Keratinocyte (primary cell): ENCODE measurements around the gene ZCRB1. TPM values are rescaled to one million over a fixed set of nuclear protein-coding genes. Genes with fewer than 3 reads are reported as not detected.

Experiments
- DNase-seq: peaks from one replicate; pipeline ENCODE4 v3.0.0-alpha.2; 2011; ENCODE audit warnings: low read depth, missing footprints, low spot score
- FAIRE-seq: peaks from 2 replicates; lab custom pipeline; 2011; peaks lifted over from hg19 to GRCh38; lab: Jason Lieb, UNC
- H2AFZ ChIP-seq: 2 replicates; pipeline ENCODE4 v1.6.0; 2012; ENCODE audit warnings: low read length, control low read depth, inconsistent platforms; ENCODE audit not compliant: control insufficient read depth
- H3K27ac ChIP-seq: 2 replicates; pipeline ENCODE4 v1.5.1; 2011; ENCODE audit warnings: low read length; ENCODE audit not compliant: control insufficient read depth, insufficient read depth
- H3K27me3 ChIP-seq: 3 replicates; pipeline ENCODE4 v1.6.0; 2011; ENCODE audit warnings: low read length; ENCODE audit not compliant: control insufficient read depth, insufficient read depth; ENCODE audit errors: extremely low read depth
- H3K36me3 ChIP-seq, 2 experiments: 2 replicates in 1 of 2; 3 replicates in 1 of 2; pipeline ENCODE4 v1.5.1; 2011; ENCODE audit warnings: low read length in 2 of 2, mild to moderate bottlenecking in 1 of 2; ENCODE audit not compliant: control insufficient read depth in 2 of 2, insufficient read depth in 2 of 2; ENCODE audit errors: extremely low read depth in 1 of 2
- H3K4me1 ChIP-seq: 3 replicates; pipeline ENCODE4 v1.5.1; 2011; ENCODE audit warnings: low read length; ENCODE audit not compliant: control insufficient read depth, insufficient read depth; ENCODE audit errors: extremely low read depth
- H3K4me2 ChIP-seq: 3 replicates; pipeline ENCODE4 v1.6.0; 2011; ENCODE audit warnings: low read depth, low read length; ENCODE audit not compliant: control insufficient read depth, insufficient read depth; ENCODE audit errors: extremely low read depth
- H3K4me3 ChIP-seq, 3 experiments: fragments of 200-600 bp in 1 of 3; sonication (generic) in 1 of 3; 2 replicates in 2 of 3; 3 replicates in 1 of 3; pipeline ENCODE4 v1.5.1; 2011 to 2016; ENCODE audit warnings: low read length in 3 of 3, mild to moderate bottlenecking in 3 of 3, control low read depth in 2 of 3, inconsistent platforms in 1 of 3, low read depth in 1 of 3, mixed read lengths in 1 of 3, mixed run types in 1 of 3, moderate library complexity in 1 of 3; ENCODE audit not compliant: control insufficient read depth in 2 of 3, insufficient read depth in 2 of 3; ENCODE audit errors: extremely low read depth in 1 of 3
- H3K79me2 ChIP-seq: 2 replicates; pipeline ENCODE4 v1.6.0; 2012; ENCODE audit warnings: low read length; ENCODE audit not compliant: control insufficient read depth, insufficient read depth
- H3K9ac ChIP-seq: 3 replicates; pipeline ENCODE4 v1.6.0; 2011; ENCODE audit warnings: low read length; ENCODE audit not compliant: control insufficient read depth, insufficient read depth; ENCODE audit errors: extremely low read depth
- H3K9me1 ChIP-seq: 3 replicates; pipeline ENCODE4 v1.6.0; 2011; ENCODE audit warnings: low read length; ENCODE audit not compliant: control insufficient read depth, insufficient read depth; ENCODE audit errors: extremely low read depth
- H3K9me3 ChIP-seq: 2 replicates; pipeline ENCODE4 v1.5.1; 2012; ENCODE audit warnings: low read depth, low read length; ENCODE audit not compliant: control insufficient read depth
- H4K20me1 ChIP-seq: 3 replicates; pipeline ENCODE4 v1.6.0; 2011; ENCODE audit warnings: low read length; ENCODE audit not compliant: control insufficient read depth, insufficient read depth; ENCODE audit errors: extremely low read depth
- EZH2 ChIP-seq: IDR thresholded peaks from one replicate; pipeline ENCODE4 v1.6.1; 2012; ENCODE audit warnings: inconsistent platforms, mild to moderate bottlenecking, low read length, moderate library complexity
- dilution Hi-C: fragments of 300-500 bp; cut with MboI; formaldehyde crosslinking; loops from one replicate; pipeline ENCODE4 v1.7.0; 2020; ENCODE audit warnings: low sequenced_read_pairs; ENCODE audit not compliant: extremely low pct_ligation_motif_present
- polyA plus RNA-seq, 5 experiments: library from polyadenylated mRNA; depleted of rRNA in 3 of 5; stranded (reverse) in 3 of 5; stranded (forward) in 1 of 5; unstranded in 1 of 5; fragments of >200 nt; gene quantifications; 1 replicate in 1 of 5; 2 replicates in 3 of 5; 3 replicates in 1 of 5; pipeline versions ENCODE4 v1.2.1 to v1.2.3, GENCODE V29; 2011 to 2012; ENCODE audit warnings: missing spikeins in 2 of 5, low read depth in 1 of 5, low replicate concordance in 1 of 5
- TF ChIP-seq, protein P1 (sequence below), 3 experiments: IDR thresholded peaks in 1 of 3; conservative IDR thresholded peaks in 1 of 3; optimal IDR thresholded peaks in 1 of 3; 2 replicates in 2 of 3; 3 replicates in 1 of 3; pipeline versions ENCODE3 to v1.5.1; 2011; ENCODE audit warnings: low read length in 3 of 3, mild to moderate bottlenecking in 3 of 3, moderate library complexity in 2 of 3, control low read depth in 1 of 3, inconsistent platforms in 1 of 3; ENCODE audit not compliant: insufficient read depth in 2 of 3; ENCODE audit errors: extremely low read depth in 1 of 3

The ZCRB1 gene
- polyA plus RNA-seq, 1 donor (not counting 4 experiments of a cell fraction or from before 2014, with no cell fraction given) = 41.6 TPM

DNA sequence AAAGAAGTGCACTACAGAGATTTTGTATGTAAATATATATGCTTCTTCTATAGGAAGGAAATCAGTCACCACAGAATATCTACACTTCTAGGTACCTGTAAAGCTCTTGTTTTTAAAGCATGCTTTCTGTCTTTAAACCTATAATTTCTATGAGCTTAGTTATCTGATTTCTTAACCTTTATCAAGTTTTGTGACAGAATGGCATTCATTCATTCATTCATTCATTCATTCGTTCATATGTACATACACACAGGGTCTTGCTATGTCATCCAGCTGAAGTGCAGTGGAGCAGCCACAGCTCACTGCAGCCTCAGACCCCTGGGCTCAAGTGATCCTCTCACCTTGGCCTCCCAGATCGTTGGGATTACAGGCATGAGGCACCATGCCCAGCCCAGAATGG, 16.1 kb upstream of the ZCRB1 start:
- peaks cover 3% of the 10 kb centered on the region for H4K20me1 ChIP-seq
- dilution Hi-C loops = no loop called here

DNA sequence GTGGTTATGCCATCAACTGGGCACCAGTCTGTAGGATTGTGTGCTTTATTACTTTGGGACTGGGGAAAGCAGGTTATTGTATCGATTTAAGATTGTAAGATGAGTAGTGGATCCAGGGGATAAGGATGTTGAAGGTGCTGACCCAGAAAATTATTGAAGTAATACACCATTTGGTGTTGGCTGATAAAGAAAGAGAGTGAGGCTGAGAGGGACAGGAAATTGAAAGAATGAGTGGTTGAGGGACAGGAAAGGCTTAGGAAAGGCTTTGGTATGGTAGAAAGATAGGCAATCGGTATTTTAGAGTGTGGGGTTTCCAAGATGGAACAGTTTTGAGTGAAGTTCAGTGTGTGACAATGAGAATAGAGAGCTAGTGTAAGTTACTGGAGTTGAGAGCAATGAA, 12.4 kb upstream of the ZCRB1 start:
- dilution Hi-C loops = no loop called here
- H3K9ac ChIP-seq = no peak overlapping the region
- no peaks in the 10 kb centered on the region for H3K4me1 ChIP-seq
- H3K79me2 ChIP-seq = peaks cover 85% of the 10 kb centered on the region
- no peak overlapping the region for H3K4me3 ChIP-seq
- peaks cover 7% of the 10 kb centered on the region for H4K20me1 ChIP-seq
- DNase-seq (no peak), FAIRE-seq (no peak)
- H3K4me2 ChIP-seq = no peak overlapping the region
- H3K27ac ChIP-seq = no peak overlapping the region
- H2AFZ ChIP-seq = no peak overlapping the region
- peaks cover 3 to 6% of the 10 kb centered on the region in 2 experiments for H3K36me3 ChIP-seq
- H3K9me1 ChIP-seq = no peaks in the 10 kb centered on the region
- no peaks in the 10 kb centered on the region for H3K27me3 ChIP-seq
- no peaks in the 10 kb centered on the region for H3K9me3 ChIP-seq
- TF ChIP-seq EZH2 = no peak
- TF ChIP-seq, protein P1, sequence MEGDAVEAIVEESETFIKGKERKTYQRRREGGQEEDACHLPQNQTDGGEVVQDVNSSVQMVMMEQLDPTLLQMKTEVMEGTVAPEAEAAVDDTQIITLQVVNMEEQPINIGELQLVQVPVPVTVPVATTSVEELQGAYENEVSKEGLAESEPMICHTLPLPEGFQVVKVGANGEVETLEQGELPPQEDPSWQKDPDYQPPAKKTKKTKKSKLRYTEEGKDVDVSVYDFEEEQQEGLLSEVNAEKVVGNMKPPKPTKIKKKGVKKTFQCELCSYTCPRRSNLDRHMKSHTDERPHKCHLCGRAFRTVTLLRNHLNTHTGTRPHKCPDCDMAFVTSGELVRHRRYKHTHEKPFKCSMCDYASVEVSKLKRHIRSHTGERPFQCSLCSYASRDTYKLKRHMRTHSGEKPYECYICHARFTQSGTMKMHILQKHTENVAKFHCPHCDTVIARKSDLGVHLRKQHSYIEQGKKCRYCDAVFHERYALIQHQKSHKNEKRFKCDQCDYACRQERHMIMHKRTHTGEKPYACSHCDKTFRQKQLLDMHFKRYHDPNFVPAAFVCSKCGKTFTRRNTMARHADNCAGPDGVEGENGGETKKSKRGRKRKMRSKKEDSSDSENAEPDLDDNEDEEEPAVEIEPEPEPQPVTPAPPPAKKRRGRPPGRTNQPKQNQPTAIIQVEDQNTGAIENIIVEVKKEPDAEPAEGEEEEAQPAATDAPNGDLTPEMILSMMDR (optimal IDR thresholded peaks at IDR 0.05 in 1 of 3, IDR thresholded peaks at IDR 0.05 in 1 of 3, conservative IDR thresholded peaks at IDR 0.05 in 1 of 3; ENCODE audit: extremely low read depth in 1 of 3, insufficient read depth in 2 of 3, low read length in 3 of 3) = no peak

More for the DNA sequence above, 16.1 kb upstream of the ZCRB1 start:
- no peaks in the 10 kb centered on the region for H3K4me1 ChIP-seq
- H3K9me3 ChIP-seq = no peaks in the 10 kb centered on the region
- H3K4me2 ChIP-seq = no peak overlapping the region
- no peak overlapping the region for H2AFZ ChIP-seq
- no peaks in the 10 kb centered on the region for H3K27me3 ChIP-seq
- H3K79me2 ChIP-seq = peaks cover 84% of the 10 kb centered on the region
- H3K4me3 ChIP-seq = no peak overlapping the region
- no peaks in the 10 kb centered on the region for H3K9me1 ChIP-seq
- DNase-seq = no peak
- H3K36me3 ChIP-seq = peaks cover 0 to 6% of the 10 kb centered on the region in 2 experiments
- TF ChIP-seq, protein P1 (optimal IDR thresholded peaks at IDR 0.05 in 1 of 3, IDR thresholded peaks at IDR 0.05 in 1 of 3, conservative IDR thresholded peaks at IDR 0.05 in 1 of 3; ENCODE audit: extremely low read depth in 1 of 3, insufficient read depth in 2 of 3, low read length in 3 of 3) = no peak
- TF ChIP-seq EZH2 = no peak
- H3K27ac ChIP-seq = no peak overlapping the region
- no peak overlapping the region for H3K9ac ChIP-seq
- no peak for FAIRE-seq
